HG03139 (cell line): Measurements from ENCODE around the gene SERP1.

Experiments used
- ATAC-seq: cut with Tn5 transposase; IDR thresholded peaks from one replicate; pipeline ENCODE4 v1.9.1; 2021; ENCODE audit not compliant: unreplicated experiment

Gene SERP1

DNA sequence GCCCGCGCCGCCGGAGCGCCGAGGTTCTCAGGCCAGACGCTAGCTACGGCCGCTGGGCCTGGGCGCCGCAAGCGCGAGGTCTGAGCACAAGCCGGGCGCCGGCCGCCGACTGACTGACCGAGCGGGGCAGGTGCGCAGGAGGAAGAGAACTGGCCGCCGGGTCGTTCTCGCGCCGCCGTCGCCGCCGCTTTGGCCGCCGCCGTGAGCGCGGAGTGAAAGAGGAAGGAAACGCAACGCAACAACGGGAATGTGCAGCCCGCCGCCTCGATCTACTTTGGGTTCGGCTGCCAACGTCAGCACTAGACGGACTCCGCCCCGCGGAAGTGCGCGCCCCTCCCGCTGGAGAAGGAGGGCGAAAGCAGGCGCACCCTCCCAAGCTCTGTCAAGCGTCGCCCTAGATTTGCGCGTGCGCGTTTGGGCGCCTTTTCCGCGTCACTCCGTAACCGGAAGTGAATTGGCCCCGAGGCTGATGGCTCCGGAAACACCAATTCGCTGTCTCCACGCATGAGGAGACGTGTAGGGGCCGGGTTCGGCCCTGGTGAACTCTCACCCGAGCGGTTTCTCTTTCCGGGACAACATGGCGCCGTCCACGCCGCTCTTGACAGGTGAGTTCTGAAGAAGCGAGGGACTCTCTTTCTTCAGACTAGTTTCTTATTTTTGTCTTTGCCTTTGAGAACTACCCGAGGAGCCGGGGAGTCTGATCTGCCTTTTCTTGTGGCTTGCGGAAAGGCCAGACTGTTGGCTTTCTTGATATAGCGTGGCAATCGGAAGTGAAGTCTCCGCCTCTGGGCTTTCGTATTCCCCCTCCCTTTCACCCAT is at the start of gene SERP1, which contains the start of gene EIF2A:
Gene SERP1 (minus strand): TSS at position 271 of the 819 bp plus-strand sequence. CDS start 361 bp downstream, outside the sequence.
Gene EIF2A (plus strand): TSS at position 562 of the 819 bp plus-strand sequence. CDS start 16 bp downstream, at position 578.
- peak; percentile 92 for ATAC-seq

DNA sequence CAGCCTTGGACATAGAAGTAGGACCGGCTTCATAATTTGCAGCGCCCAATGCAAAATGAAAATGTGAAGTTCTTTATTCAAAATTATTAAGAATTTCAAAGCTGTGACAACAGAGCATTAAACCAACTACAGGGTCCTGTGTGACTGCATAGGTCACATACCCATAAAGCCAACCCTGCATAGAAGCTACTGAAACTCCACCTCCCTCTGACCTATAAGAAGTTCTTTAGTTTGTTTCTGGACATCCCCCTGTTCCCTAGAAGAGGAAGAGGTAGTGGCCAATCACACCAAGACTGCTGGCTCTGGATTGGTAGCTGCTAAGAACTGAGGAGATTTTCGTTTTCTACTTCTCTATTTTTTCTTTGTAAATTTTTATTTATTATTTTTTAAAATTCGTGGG is 47.9 kb upstream of the SERP1 start:
- ATAC-seq, result no peak

GRCh38 chr3:150589759-150590158 is 43.5 kb upstream of the SERP1 start:
- ATAC-seq, result no peak

GRCh38 chr3:150588027-150588830 is 41.9 kb upstream of the SERP1 start:
- no peak for ATAC-seq

GRCh38 chr3:150583028-150583427 is 36.7 kb upstream of the SERP1 start:
- peak; percentile 61 for ATAC-seq

GRCh38 chr3:150582620-150583019 is 36.3 kb upstream of the SERP1 start:
- ATAC-seq, result no peak

- ATAC-seq, result no peak
These were observed 34.9 kb upstream of the SERP1 start for GRCh38 chr3:150581174-150581573.

DNA sequence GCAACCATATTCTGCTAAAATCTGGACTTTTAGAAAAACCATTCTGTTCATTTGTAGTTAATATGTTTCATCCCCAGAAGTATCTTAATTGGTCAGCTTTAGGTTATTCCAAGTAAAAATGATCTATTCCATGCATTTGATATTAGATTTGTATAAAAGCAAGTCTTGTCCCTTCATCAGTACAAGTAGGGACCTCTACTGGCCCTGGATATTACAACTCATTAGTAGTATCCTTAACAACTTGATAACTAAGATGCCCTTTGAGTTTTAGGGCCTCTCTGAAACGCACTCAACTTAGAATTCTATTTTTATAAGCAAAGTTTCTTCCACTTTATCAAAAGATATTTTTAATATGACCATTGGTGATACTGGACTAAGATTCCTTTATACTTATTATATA is 31.6 kb upstream of the SERP1 start:
- ATAC-seq, result no peak

DNA sequence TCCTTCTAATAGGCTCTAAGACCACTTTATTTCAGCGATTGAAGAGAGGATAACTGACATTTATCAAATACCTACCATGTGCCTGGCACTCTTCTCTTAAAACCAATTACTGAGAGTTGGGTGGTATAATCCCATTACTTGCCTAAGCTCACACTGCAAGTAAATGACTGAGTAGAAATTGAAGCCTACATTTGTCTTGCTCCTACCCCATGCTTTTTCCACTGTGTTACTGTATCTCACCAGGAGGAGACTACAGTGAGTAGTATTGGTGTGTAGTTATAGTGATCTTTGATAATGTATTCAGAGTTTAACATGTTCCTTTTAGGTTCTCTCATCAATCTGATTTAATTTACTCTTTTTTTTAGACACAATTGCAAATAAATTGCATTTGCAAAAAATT is 21.0 kb upstream of the SERP1 start:
- no peak for ATAC-seq

DNA sequence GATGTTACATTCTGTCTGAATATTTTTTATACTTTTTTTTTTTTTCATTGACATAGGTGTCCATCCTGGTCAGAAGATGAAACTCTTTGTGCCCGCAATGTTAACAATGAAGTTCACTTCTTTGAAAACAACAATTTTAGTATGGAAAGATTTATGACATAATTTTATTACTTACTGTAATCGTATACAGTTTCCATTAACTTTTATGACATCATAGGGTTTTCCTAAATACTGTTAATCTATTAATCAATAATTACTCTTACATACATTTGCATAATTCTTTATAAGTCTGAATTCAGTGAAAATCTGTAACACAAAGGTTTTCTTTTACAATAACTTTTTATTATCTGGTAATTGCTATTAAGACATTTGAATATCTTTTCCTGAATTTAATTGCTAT is 17.9 kb upstream of the SERP1 start:
- no peak for ATAC-seq

DNA sequence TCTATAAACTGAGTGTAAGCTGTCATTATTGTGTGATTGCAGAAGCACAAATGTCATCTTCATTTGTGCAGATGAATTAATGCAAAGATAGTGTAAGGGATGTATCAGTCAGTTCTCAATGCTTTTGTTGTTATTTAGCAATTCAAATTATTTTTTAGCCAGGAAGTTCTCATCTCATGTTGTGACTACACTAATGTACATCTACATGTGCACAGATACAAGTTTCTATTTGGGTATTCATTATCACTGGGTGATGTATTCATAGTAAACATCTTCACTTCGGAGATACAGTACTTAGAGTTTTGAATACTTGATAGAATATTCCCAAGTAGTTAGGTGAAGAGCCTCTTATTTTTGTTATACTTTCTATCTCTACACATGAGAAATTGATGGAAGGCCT is 11.4 kb upstream of the SERP1 start:
- ATAC-seq, result no peak

DNA sequence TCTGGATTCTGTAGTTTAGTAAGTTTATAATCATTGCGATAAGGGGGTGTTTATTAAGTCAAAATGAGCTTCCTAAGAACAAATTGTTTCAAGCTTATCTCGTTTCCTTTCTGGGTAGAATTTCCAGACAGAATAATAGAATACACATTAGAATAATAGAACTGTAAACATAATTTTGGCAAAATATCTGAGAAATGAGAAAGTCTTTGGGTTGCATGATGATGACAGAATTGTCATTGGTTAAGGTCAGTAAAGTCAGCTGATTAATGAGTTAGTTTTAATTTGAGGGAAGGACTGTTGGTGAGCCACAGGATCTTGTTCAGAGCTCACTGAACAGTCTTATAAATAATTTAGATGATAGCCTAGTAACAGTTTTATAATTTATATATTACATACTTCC is 10.5 kb upstream of the SERP1 start:
- ATAC-seq, result no peak

DNA sequence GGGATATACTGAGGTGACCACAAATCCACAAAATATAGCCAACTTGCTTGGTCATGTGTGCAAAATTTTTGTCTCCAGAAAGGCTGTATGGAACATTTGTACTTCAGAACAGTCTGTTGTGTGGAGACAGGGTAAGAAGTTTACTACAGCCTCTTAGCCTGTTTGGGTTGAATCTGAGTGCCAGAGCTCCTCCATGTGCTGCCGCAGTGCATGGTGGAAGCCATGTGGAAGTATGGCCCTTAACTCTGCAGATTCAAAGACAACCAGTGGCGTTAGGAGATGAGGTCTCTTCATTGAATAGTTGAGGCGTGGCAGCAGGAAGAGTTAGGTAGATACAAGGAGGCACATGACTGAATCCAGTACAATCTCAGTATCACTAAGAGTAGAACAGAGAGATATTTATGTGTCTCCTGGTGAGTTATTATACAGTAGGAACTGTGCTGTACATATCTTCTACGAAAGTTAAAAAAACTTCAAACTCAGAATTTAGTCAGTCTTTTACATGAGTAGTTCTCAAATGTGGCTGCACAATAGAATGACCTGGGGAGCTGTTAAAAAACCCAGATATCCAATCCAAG is 9.7 kb upstream of the SERP1 start:
- no peak for ATAC-seq

- ATAC-seq, result no peak
These were observed 897 bp upstream of the SERP1 start for GRCh38 chr3:150547045-150547741.

GRCh38 chr3:150545419-150546225 is 674 bp downstream of the SERP1 start:
- peak; percentile 11 for ATAC-seq

GRCh38 chr3:150544726-150545125 is 1.6 kb downstream of the SERP1 start:
- no peak for ATAC-seq

- ATAC-seq, result no peak
These were observed 2.3 kb downstream of the SERP1 start for GRCh38 chr3:150544041-150544440.

- no peak for ATAC-seq
These were observed 2.8 kb downstream of the SERP1 start for GRCh38 chr3:150543531-150543930.

GRCh38 chr3:150543128-150543527 is 3.2 kb downstream of the SERP1 start:
- no peak for ATAC-seq

- no peak for ATAC-seq
These were observed 5.3 kb downstream of the SERP1 start for GRCh38 chr3:150540991-150541390.
